GM12878 (cell line): ENCODE measurements around the gene RER1. TPM values are rescaled to one million over a fixed set of nuclear protein-coding genes. Genes with fewer than 3 reads are reported as not detected.

Experiments used
- ATAC-seq: fragments of 200-7000 bp; cut with Tn5 transposase; 3 replicates; pipeline ENCODE4 v1.9.1; 2020; ENCODE audit warnings: mild to moderate bottlenecking, moderate library complexity
- BruUV-seq: library from RNA; stranded (reverse); fragments of 400-500 nt; replicated peaks from 2 replicates; lab custom pipeline; 2021; lab: Mats Ljungman, UMichigan
- CTCF ChIA-PET: fragments of 300-600 bp; sonication (Branson Sonifier 250); formaldehyde crosslinking; extraction: SDS; loops from one replicate; lab custom pipeline; 2021; ENCODE audit warnings: inconsistent platforms; lab: Yijun Ruan, JAX
- POLR2A ChIA-PET: fragments of 350-600 bp; formaldehyde crosslinking; extraction: SDS; loops from one replicate; lab custom pipeline; 2021; ENCODE audit warnings: inconsistent platforms; lab: Charles Lee
- RAD21 ChIA-PET: fragments of 300-600 bp; sonication (Branson Sonifier 250); formaldehyde crosslinking; loops from one replicate; lab custom pipeline; 2023; ENCODE audit warnings: antibody characterized with exemption; ENCODE audit not compliant: unreplicated experiment; lab: Charles Lee
- SMC1A ChIA-PET: fragments of 300-600 bp; sonication (Branson Sonifier 250); formaldehyde crosslinking; loops from one replicate; lab custom pipeline; 2023; ENCODE audit not compliant: unreplicated experiment, uncharacterized antibody; lab: Charles Lee
- DNase-seq: peaks from one replicate; pipeline ENCODE4 v3.0.0-alpha.2; 2011; ENCODE audit warnings: low read depth, low spot score
- FAIRE-seq: peaks from 3 replicates; lab custom pipeline; 2011; peaks lifted over from hg19 to GRCh38; lab: Jason Lieb, UNC
- H2AFZ ChIP-seq: 2 replicates; pipeline ENCODE4 v1.6.0; 2011; ENCODE audit warnings: low read depth, low read length, control low read depth; ENCODE audit not compliant: control insufficient read depth
- H3K27ac ChIP-seq: 2 replicates; pipeline ENCODE4 v1.5.1; 2011; ENCODE audit warnings: control low read depth; ENCODE audit not compliant: control insufficient read depth, insufficient read depth
- H3K27me3 ChIP-seq, 2 experiments: replicated peaks in 1 of 2; 2 replicates each; pipeline versions ENCODE4 v1.6.0 to v1.6.1; 2011; ENCODE audit warnings: low read length in 1 of 2; ENCODE audit not compliant: control insufficient read depth in 2 of 2, insufficient read depth in 2 of 2
- H3K36me3 ChIP-seq, 2 experiments: 2 replicates each; pipeline ENCODE4 v1.5.1; 2011; ENCODE audit warnings: low read length in 1 of 2; ENCODE audit not compliant: control insufficient read depth in 2 of 2, insufficient read depth in 2 of 2
- H3K4me1 ChIP-seq: 2 replicates; pipeline ENCODE4 v1.6.1; 2011; ENCODE audit warnings: mild to moderate bottlenecking, low read length, moderate library complexity, mixed read lengths; ENCODE audit not compliant: control insufficient read depth, insufficient read depth
- H3K4me2 ChIP-seq: 2 replicates; pipeline ENCODE4 v1.6.0; 2011; ENCODE audit warnings: control low read depth; ENCODE audit not compliant: control insufficient read depth, insufficient read depth
- H3K4me3 ChIP-seq: fragments of 200-600 bp; sonication (generic); 2 replicates; pipeline ENCODE4 v1.5.1; 2016
- H3K79me2 ChIP-seq: 2 replicates; pipeline ENCODE4 v1.6.0; 2011; ENCODE audit warnings: low read length; ENCODE audit not compliant: control insufficient read depth, insufficient read depth
- H3K9ac ChIP-seq: 2 replicates; pipeline ENCODE4 v1.8.0; 2011; ENCODE audit warnings: low read length, control low read depth, mixed read lengths; ENCODE audit not compliant: control insufficient read depth, insufficient read depth
- H3K9me3 ChIP-seq: replicated peaks from 3 replicates; pipeline ENCODE4 v1.5.1; 2011; ENCODE audit warnings: mild to moderate bottlenecking, low read length; ENCODE audit not compliant: control insufficient read depth, insufficient read depth
- H4K20me1 ChIP-seq: 2 replicates; pipeline ENCODE4 v1.6.0; 2011; ENCODE audit not compliant: control insufficient read depth, insufficient read depth
- BCLAF1 ChIP-seq: fragments of 450-650 bp; IDR thresholded peaks from 2 replicates; pipeline ENCODE4 v1.6.1; 2017; ENCODE audit warnings: antibody characterized with exemption, mild to moderate bottlenecking, moderate library complexity
- BMI1 ChIP-seq: fragments of 450-650 bp; IDR thresholded peaks from 2 replicates; pipeline ENCODE4 v1.6.1; 2016; ENCODE audit warnings: mild to moderate bottlenecking, moderate library complexity, borderline replicate concordance
- CEBPZ ChIP-seq: fragments of 150-350 bp; IDR thresholded peaks from 2 replicates; pipeline ENCODE4 v1.6.1; 2016; ENCODE audit warnings: low read depth, low read length
- CHD1 ChIP-seq: IDR thresholded peaks from 2 replicates; pipeline ENCODE4 v1.6.1; 2012; ENCODE audit warnings: low read depth, low read length, improper control_type of control experiment
- EP300 ChIP-seq, 2 experiments: fragments of 150-350 bp in 1 of 2; IDR thresholded peaks; 2 replicates each; pipeline ENCODE4 v1.6.1; 2011 to 2012; ENCODE audit warnings: low read depth in 2 of 2, low read length in 2 of 2, borderline replicate concordance in 1 of 2, improper control_type of control experiment in 1 of 2, inconsistent platforms in 1 of 2; ENCODE audit not compliant: control insufficient read depth in 1 of 2
- HDAC6 ChIP-seq: fragments of 200-600 bp; sonication (generic); IDR thresholded peaks from one replicate; pipeline ENCODE4 v1.8.0; 2017; ENCODE audit warnings: antibody characterized with exemption; ENCODE audit not compliant: unreplicated experiment
- JUNB ChIP-seq: IDR thresholded peaks from 2 replicates; pipeline ENCODE4 v1.6.1; 2016; ENCODE audit warnings: antibody characterized with exemption, mild to moderate bottlenecking
- NR2C1 ChIP-seq: fragments of 450-650 bp; IDR thresholded peaks from 2 replicates; pipeline ENCODE4 v1.6.1; 2017; ENCODE audit warnings: antibody characterized with exemption, mild to moderate bottlenecking, moderate library complexity
- ZBTB11 ChIP-seq: fragments of 450-650 bp; formaldehyde crosslinking; IDR thresholded peaks from 2 replicates; pipeline ENCODE4 v1.5.0; 2022; ENCODE audit warnings: mild to moderate bottlenecking, missing genetic modification characterization
- ZNF207 ChIP-seq: fragments of 450-650 bp; IDR thresholded peaks from 2 replicates; pipeline ENCODE4 v1.6.1; 2014; ENCODE audit warnings: antibody characterized with exemption, mild to moderate bottlenecking, borderline replicate concordance
- ZZZ3 ChIP-seq: IDR thresholded peaks from 2 replicates; pipeline ENCODE4 v1.6.1; 2011; ENCODE audit warnings: low read depth; ENCODE audit not compliant: control insufficient read depth, insufficient read length
- WGBS: methylation state at CpG from one replicate; pipeline ENCODE4 v1.1.6; 2016; ENCODE audit warnings: low lambda C conversion rate; ENCODE audit not compliant: insufficient replicate concordance, insufficient coverage; ENCODE audit errors: missing lambda C conversion rate; 5-methylcytosine and 5-hydroxymethylcytosine counted together
- in situ Hi-C: fragments of 300-500 bp; cut with MboI; formaldehyde crosslinking; loops from 9 replicates; pipeline ENCODE4 v1.14.3; 2018; ENCODE audit warnings: mixed read lengths
- intact Hi-C: fragments of 100-400 bp; cut with micrococcal nuclease; formaldehyde crosslinking; loops from one replicate; pipeline ENCODE4 v1.14.2; 2022; ENCODE audit not compliant: unreplicated experiment
- polyA plus RNA-seq, 11 experiments: library from polyadenylated mRNA; depleted of rRNA in 4 of 11; unstranded in 6 of 11; stranded (reverse) in 5 of 11; fragments of >200 nt; fragmentation: Nextera tagmentation in 4 of 11; fragmentation: Illumina TruSeq in 1 of 11; extraction: Ambion mirVana in 4 of 11; extraction: Trizol in 1 of 11; gene quantifications; 1 replicate in 1 of 11; 2 replicates in 10 of 11; pipeline versions ENCODE4 v1.2.1 to v1.2.3, GENCODE V29; 2011 to 2016; ENCODE audit warnings: inconsistent platforms in 2 of 11, missing spikeins in 2 of 11, low read depth in 1 of 11
- total RNA-seq, 4 experiments: library from RNA; depleted of rRNA in 3 of 4; stranded (reverse); fragments of >200 nt in 3 of 4; fragmentation: Illumina TruSeq in 1 of 4; extraction: Trizol in 1 of 4; gene quantifications; 2 replicates each; pipeline versions ENCODE4 v1.2.1 to v1.2.3, GENCODE V29; 2013 to 2021

Gene RER1
- total and polyA plus RNA-seq, 10 of the 15 experiments (the other 5 are each of a cell fraction or from before 2014, with no cell fraction given) = 29.2 to 274 (median 136) TPM

- Histone ChIP-seq H2AFZ (no peak overlapping the region), H3K27ac (no peak overlapping the region), H3K9ac (no peak overlapping the region), H3K9me3 (no peaks in the 10 kb centered on the region), H3K27me3 (no peaks in the 10 kb centered on the region), H3K4me2 (no peak overlapping the region), H3K36me3 (no peaks in the 10 kb centered on the region; a peak in 1 of 4 replicates), H4K20me1 (no peaks in the 10 kb centered on the region), H3K4me1 (peaks cover 27% of the 10 kb centered on the region), H3K79me2 (peaks cover 6% of the 10 kb centered on the region; the same call in 1 of the 2 replicates), H3K4me3 (no peak overlapping the region)
- ATAC-seq (no peak), FAIRE-seq (no peak), DNase-seq (no peak)
- BruUV-seq = no TSS peak
- SMC1A ChIA-PET = no interaction called here
- in situ Hi-C loops = no loop called here
- RAD21 ChIA-PET = interaction anchor here (1.3 kb wide), 1 partner anchor 189 kb away, joined by 3 read pairs; the partner anchor contains the start of gene FAAP20
- 88% methylated on average over 21 of the region's 21 CpGs for WGBS
- POLR2A ChIA-PET = interaction anchor here (0.8 kb wide), 1 partner anchor 185 kb away, joined by 9 read pairs; no protein-coding TSS in a partner anchor
- intact Hi-C loops = no loop called here
- CTCF ChIA-PET = interaction anchor here (0.6 to 2.4 kb wide), 2 partner anchors 189 to 244 kb away, joined by 3 to 14 read pairs; partner anchors contain the start of gene FAAP20
- no peak for TF ChIP-seq NR2C1
- no peak for TF ChIP-seq EP300 (IDR thresholded peaks at IDR 0.05; ENCODE audit: borderline replicate concordance in 1 of 2, control insufficient read depth in 1 of 2, low read depth in 2 of 2, low read length in 2 of 2)
- TF ChIP-seq ZBTB11 (CRISPR knock-in tag) = no peak
- TF ChIP-seq ZZZ3 = no peak
- TF ChIP-seq BCLAF1 = no peak
- no peak for TF ChIP-seq JUNB
- no peak for TF ChIP-seq HDAC6
- TF ChIP-seq BMI1 = no peak
- no peak for TF ChIP-seq CHD1
- no peak for TF ChIP-seq ZNF207
- no peak for TF ChIP-seq CEBPZ
Observed at GRCh38 chr1:2384130-2384860, 7.3 kb upstream of the RER1 start.
